Activated T-cell treated with anti-CD3 and anti-CD28 coated beads, Interleukin-2, amount 50 U/mL, for 48 hours (primary cell): Measurements from ENCODE around the gene VPS51.

Experiments used
- DNase-seq, 2 experiments: peaks; one replicate each; pipeline ENCODE4 v3.0.0-alpha.2; 2020

VPS51 gene

GRCh38 chr11:65077451-65077850 lies 18.6 kb upstream of the VPS51 start:
- DNase-seq, result no peak

GRCh38 chr11:65078151-65078550 lies 17.9 kb upstream of the VPS51 start:
- peak; percentile 78 to 81 for DNase-seq

GRCh38 chr11:65078786-65079342 lies 17.1 kb upstream of the VPS51 start:
- no peak for DNase-seq

GRCh38 chr11:65083134-65083833 lies 12.7 kb upstream of the VPS51 start:
- DNase-seq, result peak in 1 of 2 experiments; percentile 29

GRCh38 chr11:65083834-65084597 lies 12.0 kb upstream of the VPS51 start, which contains the start of the genes CDCA5 and ZFPL1:
TSS of gene CDCA5 (minus strand) at chr11:65084040. CDS start at chr11:65083978, 62 bp downstream.
TSS of gene ZFPL1 (plus strand) at chr11:65084222. CDS start at chr11:65084699, 477 bp downstream.
- peak; percentile 97 to 98 for DNase-seq

- no peak for DNase-seq
Measured at GRCh38 chr11:65084598-65085375, 11.2 kb upstream of the VPS51 start.

- no peak for DNase-seq
Measured at GRCh38 chr11:65085446-65085845, 10.6 kb upstream of the VPS51 start.

- no peak for DNase-seq
Measured at GRCh38 chr11:65086809-65087208, 9.2 kb upstream of the VPS51 start.

GRCh38 chr11:65087216-65087615 lies 8.8 kb upstream of the VPS51 start:
- DNase-seq, result no peak

- no peak for DNase-seq
Measured at GRCh38 chr11:65087827-65088226, 8.2 kb upstream of the VPS51 start.

- no peak for DNase-seq
Measured at GRCh38 chr11:65089621-65090020, 6.4 kb upstream of the VPS51 start.

GRCh38 chr11:65090628-65091027 lies 5.4 kb upstream of the VPS51 start:
- no peak for DNase-seq

GRCh38 chr11:65095427-65095826 lies 587 bp upstream of the VPS51 start:
- no peak for DNase-seq

GRCh38 chr11:65096926-65097325 lies 912 bp downstream of the VPS51 start:
- DNase-seq, result no peak

GRCh38 chr11:65100674-65101350 lies 4.8 kb downstream of the VPS51 start:
- no peak for DNase-seq

GRCh38 chr11:65102142-65103095 lies 6.4 kb downstream of the VPS51 start:
- DNase-seq, result no peak

- DNase-seq, result no peak
Measured at GRCh38 chr11:65103476-65103875, 7.5 kb downstream of the VPS51 start.

- no peak for DNase-seq
Measured at GRCh38 chr11:65104628-65105027, 8.6 kb downstream of the VPS51 start.

- DNase-seq, result no peak
Measured at GRCh38 chr11:65107078-65107477, 11.1 kb downstream of the VPS51 start.

GRCh38 chr11:65107751-65108468 lies 11.9 kb downstream of the VPS51 start:
- no peak for DNase-seq
